Measurements from ENCODE around the gene SERGEF. TPM values are rescaled to one million over a fixed set of nuclear protein-coding genes. Genes with fewer than 3 reads are reported as not detected.

SERGEF gene
- total and polyA plus RNA-seq, 2 experiments from 2014 or later, result 29.8 to 64.0 TPM

DNA sequence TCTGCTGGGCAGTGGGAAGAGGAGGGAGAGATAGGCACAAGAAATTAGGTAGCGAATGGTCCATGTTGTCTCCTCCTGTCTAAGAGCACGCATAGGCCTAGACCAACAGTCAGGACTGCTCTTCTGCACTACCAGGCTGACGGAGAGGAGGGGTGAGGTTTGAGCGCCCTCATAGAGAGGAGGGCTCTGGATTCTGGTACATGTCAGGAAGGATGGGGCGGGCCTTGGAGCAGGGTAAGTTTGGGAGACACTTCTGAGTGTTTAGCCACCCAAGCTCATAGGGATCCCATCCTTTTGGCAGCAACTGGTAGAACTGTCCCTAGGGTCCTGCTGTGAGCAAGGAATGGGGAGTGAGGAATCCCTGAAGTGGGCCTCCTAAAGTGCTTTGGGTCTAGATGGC is 217.9 kb downstream of the SERGEF start:
- H3K36me3 ChIP-seq, result no peaks in the 10 kb centered on the region
- DNase-seq (ENCODE audit: low read depth in 1 of 2, low spot score in 1 of 2), result no peak
- H3K4me1 ChIP-seq (ENCODE audit: low read depth), result peaks cover 5% of the 10 kb centered on the region
- H3K27me3 ChIP-seq, result no peaks in the 10 kb centered on the region
- no peaks in the 10 kb centered on the region for H3K9me3 ChIP-seq (ENCODE audit: low read depth)
- H3K27ac ChIP-seq, result no peak overlapping the region
- TF ChIP-seq, protein P1, sequence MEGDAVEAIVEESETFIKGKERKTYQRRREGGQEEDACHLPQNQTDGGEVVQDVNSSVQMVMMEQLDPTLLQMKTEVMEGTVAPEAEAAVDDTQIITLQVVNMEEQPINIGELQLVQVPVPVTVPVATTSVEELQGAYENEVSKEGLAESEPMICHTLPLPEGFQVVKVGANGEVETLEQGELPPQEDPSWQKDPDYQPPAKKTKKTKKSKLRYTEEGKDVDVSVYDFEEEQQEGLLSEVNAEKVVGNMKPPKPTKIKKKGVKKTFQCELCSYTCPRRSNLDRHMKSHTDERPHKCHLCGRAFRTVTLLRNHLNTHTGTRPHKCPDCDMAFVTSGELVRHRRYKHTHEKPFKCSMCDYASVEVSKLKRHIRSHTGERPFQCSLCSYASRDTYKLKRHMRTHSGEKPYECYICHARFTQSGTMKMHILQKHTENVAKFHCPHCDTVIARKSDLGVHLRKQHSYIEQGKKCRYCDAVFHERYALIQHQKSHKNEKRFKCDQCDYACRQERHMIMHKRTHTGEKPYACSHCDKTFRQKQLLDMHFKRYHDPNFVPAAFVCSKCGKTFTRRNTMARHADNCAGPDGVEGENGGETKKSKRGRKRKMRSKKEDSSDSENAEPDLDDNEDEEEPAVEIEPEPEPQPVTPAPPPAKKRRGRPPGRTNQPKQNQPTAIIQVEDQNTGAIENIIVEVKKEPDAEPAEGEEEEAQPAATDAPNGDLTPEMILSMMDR (IDR thresholded peaks at IDR 0.05; ENCODE audit: low read depth, low read length), result no peak
- H3K4me3 ChIP-seq, result no peak overlapping the region

DNA sequence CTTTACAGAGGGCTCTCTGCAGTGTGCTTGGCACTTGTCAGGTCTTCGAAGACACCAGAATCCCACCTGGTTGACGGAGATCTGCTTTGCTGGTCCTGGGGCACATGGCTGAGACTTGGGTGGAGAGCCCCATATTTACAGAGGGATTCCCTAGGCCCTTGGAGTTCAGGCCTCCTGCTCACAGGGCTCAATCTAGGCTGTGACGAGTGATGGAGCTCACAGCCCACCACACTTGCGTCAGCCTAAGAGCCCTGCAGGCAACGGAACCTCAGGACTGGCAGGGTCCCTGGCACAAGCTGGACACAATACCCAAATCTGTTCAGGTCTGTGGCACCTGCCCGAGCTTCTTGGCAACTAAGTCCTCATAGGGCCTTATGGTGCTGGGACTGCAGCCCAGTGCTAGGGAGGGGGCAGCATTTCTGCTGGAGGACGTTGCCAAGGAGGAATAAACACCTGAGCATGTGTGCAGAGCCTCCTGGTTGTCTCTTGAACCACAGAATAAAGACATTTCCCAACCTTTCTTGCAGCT is 219.1 kb downstream of the SERGEF start:
- Histone ChIP-seq H3K4me1 (ENCODE audit: low read depth) (peaks cover 5% of the 10 kb centered on the region), H3K9me3 (ENCODE audit: low read depth) (no peaks in the 10 kb centered on the region), H3K4me3 (no peak overlapping the region), H3K36me3 (no peaks in the 10 kb centered on the region), H3K27ac (no peak overlapping the region), H3K27me3 (no peaks in the 10 kb centered on the region)
- TF ChIP-seq, protein P1 (IDR thresholded peaks at IDR 0.05; ENCODE audit: low read depth, low read length), result no peak
- no peak for DNase-seq (ENCODE audit: low read depth in 1 of 2, low spot score in 1 of 2)

GRCh38 chr11:17792161-17792560 is 220.7 kb downstream of the SERGEF start:
- H3K27ac ChIP-seq, result no peak overlapping the region
- H3K27me3 ChIP-seq, result no peaks in the 10 kb centered on the region
- no peak overlapping the region for H3K4me3 ChIP-seq
- H3K36me3 ChIP-seq, result no peaks in the 10 kb centered on the region
- no peak for DNase-seq (ENCODE audit: low read depth in 1 of 2, low spot score in 1 of 2)
- TF ChIP-seq, protein P1 (IDR thresholded peaks at IDR 0.05; ENCODE audit: low read depth, low read length), result no peak
- H3K4me1 ChIP-seq (ENCODE audit: low read depth), result no peaks in the 10 kb centered on the region
- no peaks in the 10 kb centered on the region for H3K9me3 ChIP-seq (ENCODE audit: low read depth)

GRCh38 chr11:17791144-17791543 is 221.7 kb downstream of the SERGEF start:
- Histone ChIP-seq H3K27ac (no peak overlapping the region), H3K4me3 (no peak overlapping the region), H3K4me1 (ENCODE audit: low read depth) (no peaks in the 10 kb centered on the region), H3K36me3 (no peaks in the 10 kb centered on the region), H3K9me3 (ENCODE audit: low read depth) (no peaks in the 10 kb centered on the region), H3K27me3 (no peaks in the 10 kb centered on the region)
- DNase-seq (ENCODE audit: low read depth in 1 of 2, low spot score in 1 of 2), result no peak
- TF ChIP-seq, protein P1 (IDR thresholded peaks at IDR 0.05; ENCODE audit: low read depth, low read length), result no peak

- Histone ChIP-seq H3K9me3 (ENCODE audit: low read depth) (no peaks in the 10 kb centered on the region), H3K27ac (no peak overlapping the region), H3K4me1 (ENCODE audit: low read depth) (no peaks in the 10 kb centered on the region), H3K27me3 (no peaks in the 10 kb centered on the region), H3K4me3 (no peak overlapping the region), H3K36me3 (no peaks in the 10 kb centered on the region)
- DNase-seq (ENCODE audit: low read depth in 1 of 2, low spot score in 1 of 2), result peak in 1 of 2 donors; percentile 20
- TF ChIP-seq, protein P1 (IDR thresholded peaks at IDR 0.05; ENCODE audit: low read depth, low read length), result no peak
These were observed 222.4 kb downstream of the SERGEF start for GRCh38 chr11:17790453-17790852.

Measured in cardiac muscle cell (in vitro differentiated cells and primary cell).